GM12878 (cell line): ENCODE measurements around the gene CNTNAP2. TPM values are rescaled to one million over a fixed set of nuclear protein-coding genes. Genes with fewer than 3 reads are reported as not detected.

ENCODE experiments used
- ATAC-seq: fragments of 200-7000 bp; cut with Tn5 transposase; 3 replicates; pipeline ENCODE4 v1.9.1; 2020; ENCODE audit warnings: mild to moderate bottlenecking, moderate library complexity
- BruUV-seq: library from RNA; stranded (reverse); fragments of 400-500 nt; replicated peaks from 2 replicates; lab custom pipeline; 2021; lab: Mats Ljungman, UMichigan
- CTCF ChIA-PET: fragments of 300-600 bp; sonication (Branson Sonifier 250); formaldehyde crosslinking; extraction: SDS; loops from one replicate; lab custom pipeline; 2021; ENCODE audit warnings: inconsistent platforms; lab: Yijun Ruan, JAX
- POLR2A ChIA-PET: fragments of 350-600 bp; formaldehyde crosslinking; extraction: SDS; loops from one replicate; lab custom pipeline; 2021; ENCODE audit warnings: inconsistent platforms; lab: Charles Lee
- RAD21 ChIA-PET: fragments of 300-600 bp; sonication (Branson Sonifier 250); formaldehyde crosslinking; loops from one replicate; lab custom pipeline; 2023; ENCODE audit warnings: antibody characterized with exemption; ENCODE audit not compliant: unreplicated experiment; lab: Charles Lee
- SMC1A ChIA-PET: fragments of 300-600 bp; sonication (Branson Sonifier 250); formaldehyde crosslinking; loops from one replicate; lab custom pipeline; 2023; ENCODE audit not compliant: unreplicated experiment, uncharacterized antibody; lab: Charles Lee
- DNase-seq: peaks from one replicate; pipeline ENCODE4 v3.0.0-alpha.2; 2011; ENCODE audit warnings: low read depth, low spot score
- FAIRE-seq: peaks from 3 replicates; lab custom pipeline; 2011; peaks lifted over from hg19 to GRCh38; lab: Jason Lieb, UNC
- H2AFZ ChIP-seq: 2 replicates; pipeline ENCODE4 v1.6.0; 2011; ENCODE audit warnings: low read depth, low read length, control low read depth; ENCODE audit not compliant: control insufficient read depth
- H3K27ac ChIP-seq: 2 replicates; pipeline ENCODE4 v1.5.1; 2011; ENCODE audit warnings: control low read depth; ENCODE audit not compliant: control insufficient read depth, insufficient read depth
- H3K27me3 ChIP-seq, 2 experiments: replicated peaks in 1 of 2; 2 replicates each; pipeline versions ENCODE4 v1.6.0 to v1.6.1; 2011; ENCODE audit warnings: low read length in 1 of 2; ENCODE audit not compliant: control insufficient read depth in 2 of 2, insufficient read depth in 2 of 2
- H3K36me3 ChIP-seq, 2 experiments: 2 replicates each; pipeline ENCODE4 v1.5.1; 2011; ENCODE audit warnings: low read length in 1 of 2; ENCODE audit not compliant: control insufficient read depth in 2 of 2, insufficient read depth in 2 of 2
- H3K4me1 ChIP-seq: 2 replicates; pipeline ENCODE4 v1.6.1; 2011; ENCODE audit warnings: mild to moderate bottlenecking, low read length, moderate library complexity, mixed read lengths; ENCODE audit not compliant: control insufficient read depth, insufficient read depth
- H3K4me2 ChIP-seq: 2 replicates; pipeline ENCODE4 v1.6.0; 2011; ENCODE audit warnings: control low read depth; ENCODE audit not compliant: control insufficient read depth, insufficient read depth
- H3K4me3 ChIP-seq: fragments of 200-600 bp; sonication (generic); 2 replicates; pipeline ENCODE4 v1.5.1; 2016
- H3K79me2 ChIP-seq: 2 replicates; pipeline ENCODE4 v1.6.0; 2011; ENCODE audit warnings: low read length; ENCODE audit not compliant: control insufficient read depth, insufficient read depth
- H3K9ac ChIP-seq: 2 replicates; pipeline ENCODE4 v1.8.0; 2011; ENCODE audit warnings: low read length, control low read depth, mixed read lengths; ENCODE audit not compliant: control insufficient read depth, insufficient read depth
- H3K9me3 ChIP-seq: replicated peaks from 3 replicates; pipeline ENCODE4 v1.5.1; 2011; ENCODE audit warnings: mild to moderate bottlenecking, low read length; ENCODE audit not compliant: control insufficient read depth, insufficient read depth
- H4K20me1 ChIP-seq: 2 replicates; pipeline ENCODE4 v1.6.0; 2011; ENCODE audit not compliant: control insufficient read depth, insufficient read depth
- BCL11A ChIP-seq: IDR thresholded peaks from 2 replicates; pipeline ENCODE4 v1.6.1; 2011; ENCODE audit warnings: low read depth, low read length
- CHD1 ChIP-seq: IDR thresholded peaks from 2 replicates; pipeline ENCODE4 v1.6.1; 2012; ENCODE audit warnings: low read depth, low read length, improper control_type of control experiment
- ELK1 ChIP-seq: IDR thresholded peaks from 2 replicates; pipeline ENCODE4 v1.6.1; 2012; ENCODE audit warnings: low read depth, low read length, improper control_type of control experiment
- GATAD2B ChIP-seq: fragments of 450-650 bp; conservative IDR thresholded peaks from 2 replicates; pipeline ENCODE4 v1.6.1; 2017; ENCODE audit warnings: low read depth, mild to moderate bottlenecking, moderate library complexity
- HDGF ChIP-seq: fragments of 450-650 bp; IDR thresholded peaks from 2 replicates; pipeline ENCODE4 v1.6.1; 2016; ENCODE audit warnings: antibody characterized with exemption
- KDM1A ChIP-seq: fragments of 200-600 bp; sonication (generic); IDR thresholded peaks from 2 replicates; pipeline ENCODE4 v1.6.1; 2016; ENCODE audit warnings: borderline replicate concordance
- NR2C2 ChIP-seq: IDR thresholded peaks from 2 replicates; pipeline ENCODE4 v1.6.1; 2011; ENCODE audit warnings: borderline replicate concordance, low read depth; ENCODE audit not compliant: control insufficient read depth, insufficient read length
- PRDM15 ChIP-seq: fragments of 450-650 bp; formaldehyde crosslinking; IDR thresholded peaks from 2 replicates; pipeline ENCODE4 v1.4.0; 2020; ENCODE audit warnings: mild to moderate bottlenecking, moderate library complexity
- SIX5 ChIP-seq: IDR thresholded peaks from 2 replicates; pipeline ENCODE4 v1.6.1; 2011; ENCODE audit warnings: mild to moderate bottlenecking, low read depth, low read length, moderate library complexity; ENCODE audit not compliant: severe bottlenecking
- STAT1 ChIP-seq: fragments of 450-650 bp; conservative IDR thresholded peaks from 2 replicates; pipeline ENCODE4 v1.6.1; 2014; ENCODE audit warnings: antibody characterized with exemption, mild to moderate bottlenecking
- USF1 ChIP-seq: IDR thresholded peaks from 2 replicates; pipeline ENCODE4 v1.6.1; 2011; ENCODE audit warnings: borderline replicate concordance, low read depth, mild to moderate bottlenecking, moderate library complexity, mixed read lengths, low read length; ENCODE audit not compliant: insufficient read depth; ENCODE audit errors: extremely low read length
- ZNF384 ChIP-seq: IDR thresholded peaks from 2 replicates; pipeline ENCODE4 v1.6.1; 2012; ENCODE audit warnings: low read depth, mild to moderate bottlenecking, low read length, improper control_type of control experiment, borderline replicate concordance
- ZNF592 ChIP-seq: fragments of 450-650 bp; IDR thresholded peaks from 2 replicates; pipeline ENCODE4 v1.6.1; 2017; ENCODE audit warnings: mild to moderate bottlenecking, moderate library complexity
- ZZZ3 ChIP-seq: IDR thresholded peaks from 2 replicates; pipeline ENCODE4 v1.6.1; 2011; ENCODE audit warnings: low read depth; ENCODE audit not compliant: control insufficient read depth, insufficient read length
- WGBS: methylation state at CpG from one replicate; pipeline ENCODE4 v1.1.6; 2016; ENCODE audit warnings: low lambda C conversion rate; ENCODE audit not compliant: insufficient replicate concordance, insufficient coverage; ENCODE audit errors: missing lambda C conversion rate; 5-methylcytosine and 5-hydroxymethylcytosine counted together
- in situ Hi-C: fragments of 300-500 bp; cut with MboI; formaldehyde crosslinking; loops from 9 replicates; pipeline ENCODE4 v1.14.3; 2018; ENCODE audit warnings: mixed read lengths
- intact Hi-C: fragments of 100-400 bp; cut with micrococcal nuclease; formaldehyde crosslinking; loops from one replicate; pipeline ENCODE4 v1.14.2; 2022; ENCODE audit not compliant: unreplicated experiment
- polyA plus RNA-seq, 11 experiments: library from polyadenylated mRNA; depleted of rRNA in 4 of 11; unstranded in 6 of 11; stranded (reverse) in 5 of 11; fragments of >200 nt; fragmentation: Nextera tagmentation in 4 of 11; fragmentation: Illumina TruSeq in 1 of 11; extraction: Ambion mirVana in 4 of 11; extraction: Trizol in 1 of 11; gene quantifications; 1 replicate in 1 of 11; 2 replicates in 10 of 11; pipeline versions ENCODE4 v1.2.1 to v1.2.3, GENCODE V29; 2011 to 2016; ENCODE audit warnings: inconsistent platforms in 2 of 11, missing spikeins in 2 of 11, low read depth in 1 of 11
- total RNA-seq, 4 experiments: library from RNA; depleted of rRNA in 3 of 4; stranded (reverse); fragments of >200 nt in 3 of 4; fragmentation: Illumina TruSeq in 1 of 4; extraction: Trizol in 1 of 4; gene quantifications; 2 replicates each; pipeline versions ENCODE4 v1.2.1 to v1.2.3, GENCODE V29; 2013 to 2021

CNTNAP2 gene
- total and polyA plus RNA-seq, 10 of the 15 experiments (the other 5 are each of a cell fraction or from before 2014, with no cell fraction given): 0.03 to 0.08 (median 0.03) TPM; not detected in 7

GRCh38 chr7:147638566-147638965 lies 1522.0 kb downstream of the CNTNAP2 start (continued):
- TF ChIP-seq BCL11A (no peak), STAT1 (no peak)

GRCh38 chr7:147639037-147639436 lies 1522.4 kb downstream of the CNTNAP2 start:
- no peak overlapping the region for H2AFZ ChIP-seq
- BruUV-seq: no TSS peak
- no peaks in the 10 kb centered on the region for H3K4me1 ChIP-seq
- no peaks in the 10 kb centered on the region for H3K27me3 ChIP-seq
- H3K9ac ChIP-seq: no peak overlapping the region
- SMC1A ChIA-PET: no interaction called here
- H3K4me3 ChIP-seq: no peak overlapping the region
- POLR2A ChIA-PET: no interaction called here
- FAIRE-seq (no peak), ATAC-seq (no peak), DNase-seq (no peak)
- no peaks in the 10 kb centered on the region for H4K20me1 ChIP-seq
- H3K36me3 ChIP-seq: no peaks in the 10 kb centered on the region
- no peak overlapping the region for H3K4me2 ChIP-seq
- CTCF ChIA-PET: no interaction called here
- no peak overlapping the region for H3K27ac ChIP-seq
- in situ Hi-C loops (no loop called here), intact Hi-C loops (no loop called here)
- 55% methylated on average over 6 of the region's 6 CpGs for whole genome bisulfite sequencing
- RAD21 ChIA-PET: no interaction called here
- H3K9me3 ChIP-seq: no peaks in the 10 kb centered on the region
- H3K79me2 ChIP-seq: no peaks in the 10 kb centered on the region
- TF ChIP-seq GATAD2B: no peak
- TF ChIP-seq HDGF: no peak
- no peak for TF ChIP-seq USF1
- no peak for TF ChIP-seq ZZZ3
- TF ChIP-seq SIX5: no peak
- TF ChIP-seq KDM1A: no peak
- TF ChIP-seq NR2C2: no peak
- no peak for TF ChIP-seq PRDM15 (CRISPR knock-in tag)
- no peak for TF ChIP-seq CHD1
- TF ChIP-seq ZNF592: no peak
- TF ChIP-seq ZNF384: no peak
- TF ChIP-seq ELK1: no peak
